Smooth muscle cell (in vitro differentiated cells): Measurements from ENCODE around the gene CDAN1. TPM values are rescaled to one million over a fixed set of nuclear protein-coding genes. Genes with fewer than 3 reads are reported as not detected.

ENCODE experiments used
- DNase-seq: peaks from one replicate; lab custom pipeline; 2025; ENCODE audit not compliant: unreplicated experiment; lab: John Stamatoyannopoulos, UW
- H2AFZ ChIP-seq: fragments of 200-600 bp; sonication (generic); 2 replicates; pipeline ENCODE4 v1.6.0; 2016; ENCODE audit warnings: antibody characterized with exemption, low read depth, mild to moderate bottlenecking
- H3F3A ChIP-seq: fragments of 200-600 bp; sonication (generic); 2 replicates; pipeline ENCODE4 v1.6.0; 2017; ENCODE audit warnings: antibody characterized with exemption, low read depth
- H3K27ac ChIP-seq: fragments of 200-600 bp; sonication (generic); 2 replicates; pipeline ENCODE4 v1.5.1; 2016; ENCODE audit warnings: low read depth, mild to moderate bottlenecking
- H3K27me3 ChIP-seq: fragments of 200-600 bp; sonication (generic); 2 replicates; pipeline ENCODE4 v1.6.1; 2016; ENCODE audit warnings: low read depth, mild to moderate bottlenecking
- H3K36me3 ChIP-seq: fragments of 200-600 bp; sonication (generic); 2 replicates; pipeline ENCODE4 v1.5.1; 2016; ENCODE audit warnings: low read depth
- H3K4me1 ChIP-seq: fragments of 200-600 bp; sonication (generic); 2 replicates; pipeline ENCODE4 v1.5.1; 2016; ENCODE audit warnings: low read depth
- H3K4me2 ChIP-seq: fragments of 200-600 bp; sonication (generic); 2 replicates; pipeline ENCODE4 v1.6.0; 2016; ENCODE audit warnings: mild to moderate bottlenecking
- H3K4me3 ChIP-seq: fragments of 200-600 bp; sonication (generic); 2 replicates; pipeline ENCODE4 v1.5.1; 2016; ENCODE audit warnings: mild to moderate bottlenecking
- H3K79me2 ChIP-seq: fragments of 200-600 bp; sonication (generic); 2 replicates; pipeline ENCODE4 v1.6.0; 2016; ENCODE audit warnings: low read depth, mild to moderate bottlenecking
- H3K9ac ChIP-seq: fragments of 200-600 bp; sonication (generic); 2 replicates; pipeline ENCODE4 v1.6.0; 2016; ENCODE audit warnings: low read depth
- H3K9me3 ChIP-seq: fragments of 200-600 bp; sonication (generic); replicated peaks from 2 replicates; pipeline ENCODE4 v1.5.1; 2016; ENCODE audit warnings: low read depth
- H4K20me1 ChIP-seq: fragments of 200-600 bp; sonication (generic); 2 replicates; pipeline ENCODE4 v1.6.0; 2016; ENCODE audit warnings: low read depth
- CTCF ChIP-seq: fragments of 200-600 bp; sonication (generic); IDR thresholded peaks from 2 replicates; pipeline ENCODE4 v1.5.1; 2017; ENCODE audit warnings: borderline replicate concordance, mild to moderate bottlenecking, antibody characterized with exemption; ENCODE audit not compliant: insufficient read depth, poor library complexity, severe bottlenecking
- WGBS: methylation state at CpG from one replicate; pipeline ENCODE4 v1.1.7; 2016; ENCODE audit warnings: low lambda C conversion rate; 5-methylcytosine and 5-hydroxymethylcytosine counted together
- polyA plus RNA-seq: library from polyadenylated mRNA; unstranded; fragments of >200 nt; fragmentation: Nextera tagmentation; extraction: Ambion mirVana; gene quantifications from 2 replicates; pipeline ENCODE4 v1.2.1, GENCODE V29; 2016
- total RNA-seq: library from RNA; depleted of rRNA; stranded (reverse); fragments of >200 nt; gene quantifications from 2 replicates; pipeline ENCODE4 v1.2.3, GENCODE V29; 2014

Gene CDAN1
- total and polyA plus RNA-seq, 2 experiments from 2014 or later = 6.1 to 6.9 TPM

- H3K4me1 ChIP-seq = no peaks in the 10 kb centered on the region
- no peak overlapping the region for H3K4me3 ChIP-seq
- H3F3A ChIP-seq = no peaks in the 10 kb centered on the region
- H2AFZ ChIP-seq = no peak overlapping the region
- peaks cover 16% of the 10 kb centered on the region for H3K36me3 ChIP-seq
- no peaks in the 10 kb centered on the region for H3K79me2 ChIP-seq
- H3K9ac ChIP-seq = no peak overlapping the region
- no peak overlapping the region for H3K27ac ChIP-seq
- no peaks in the 10 kb centered on the region for H4K20me1 ChIP-seq
- TF ChIP-seq CTCF = no peak
- no peaks in the 10 kb centered on the region for H3K27me3 ChIP-seq
- H3K9me3 ChIP-seq = no peaks in the 10 kb centered on the region
- no peak for DNase-seq
- no peak overlapping the region for H3K4me2 ChIP-seq
- 77% methylated on average over 6 of the region's 6 CpGs for WGBS
These were observed 15.9 kb downstream of the CDAN1 start for GRCh38 chr15:42721016-42721415.

DNA sequence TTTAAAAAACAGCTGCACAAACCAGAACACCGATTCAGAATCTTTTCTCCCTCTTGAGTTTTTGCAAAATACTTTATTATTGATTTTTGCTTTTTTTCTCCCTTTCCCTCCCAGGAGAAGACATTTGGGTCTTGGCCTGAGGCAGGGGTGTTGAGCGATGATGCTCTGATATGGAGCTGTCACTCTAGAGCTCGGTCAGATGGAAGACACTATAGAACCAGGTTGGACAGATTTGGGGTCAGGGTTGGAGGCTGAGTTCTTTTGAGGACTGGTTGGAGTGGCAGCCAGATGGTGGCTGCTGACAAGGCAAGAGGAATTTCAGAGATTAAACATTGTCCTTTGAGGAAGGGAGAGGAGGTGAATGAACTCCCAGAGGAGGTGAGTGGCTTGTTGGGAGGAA is 16.9 kb downstream of the CDAN1 start:
- Histone ChIP-seq H3K4me3 (no peak overlapping the region), H3K9me3 (no peaks in the 10 kb centered on the region), H3K4me2 (no peak overlapping the region), H2AFZ (no peak overlapping the region), H3K9ac (no peak overlapping the region), H3K27me3 (no peaks in the 10 kb centered on the region), H3K79me2 (no peaks in the 10 kb centered on the region), H4K20me1 (no peaks in the 10 kb centered on the region), H3F3A (no peaks in the 10 kb centered on the region), H3K36me3 (peaks cover 14% of the 10 kb centered on the region), H3K4me1 (no peaks in the 10 kb centered on the region), H3K27ac (no peak overlapping the region)
- no peak for TF ChIP-seq CTCF
- DNase-seq = no peak
- WGBS = 96% methylated on average over 3 of the region's 3 CpGs

- Histone ChIP-seq H3K9me3 (no peaks in the 10 kb centered on the region), H3K4me2 (no peak overlapping the region), H2AFZ (no peak overlapping the region), H3K4me1 (no peaks in the 10 kb centered on the region), H3K27ac (no peak overlapping the region), H3K9ac (no peak overlapping the region), H3K4me3 (no peak overlapping the region), H3F3A (no peaks in the 10 kb centered on the region), H3K79me2 (no peaks in the 10 kb centered on the region), H3K36me3 (peaks cover 4% of the 10 kb centered on the region), H4K20me1 (no peaks in the 10 kb centered on the region), H3K27me3 (no peaks in the 10 kb centered on the region)
- no peak for DNase-seq
- 93% methylated on average over 6 of the region's 6 CpGs for WGBS
- TF ChIP-seq CTCF = no peak
These were observed 17.9 kb downstream of the CDAN1 start for GRCh38 chr15:42719043-42719442.

GRCh38 chr15:42716626-42717025 is 20.3 kb downstream of the CDAN1 start:
- WGBS = 92% methylated on average over 2 of the region's 2 CpGs
- no peak for TF ChIP-seq CTCF
- Histone ChIP-seq H3F3A (no peaks in the 10 kb centered on the region), H2AFZ (no peak overlapping the region), H3K9me3 (no peaks in the 10 kb centered on the region), H3K9ac (no peak overlapping the region), H3K27ac (no peak overlapping the region), H3K4me1 (no peaks in the 10 kb centered on the region), H3K79me2 (no peaks in the 10 kb centered on the region), H3K4me3 (no peak overlapping the region), H3K4me2 (no peak overlapping the region), H3K27me3 (no peaks in the 10 kb centered on the region), H4K20me1 (no peaks in the 10 kb centered on the region), H3K36me3 (peaks cover 3% of the 10 kb centered on the region)
- no peak for DNase-seq
